ENCODE measurements around the gene ALCAM.

DNA sequence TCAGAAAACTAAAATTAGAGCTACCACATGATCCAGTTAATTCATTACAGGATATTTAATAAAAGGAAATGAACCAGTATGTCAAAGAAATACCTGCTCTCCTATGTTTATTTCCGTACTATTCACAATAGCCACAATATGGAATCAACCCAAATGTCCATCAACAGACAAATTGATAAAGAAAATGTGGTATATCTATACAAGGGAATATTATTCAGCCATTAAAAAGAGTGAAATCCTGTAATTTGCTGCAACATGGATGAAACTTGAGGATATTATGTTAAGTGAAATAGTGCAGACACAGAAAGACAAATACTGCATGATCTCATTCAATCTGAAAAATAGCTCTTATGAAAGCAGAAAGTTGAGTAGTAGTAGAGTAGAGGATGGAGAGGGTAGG is 33.7 kb upstream of the ALCAM start:
- TF ChIP-seq, protein P1, sequence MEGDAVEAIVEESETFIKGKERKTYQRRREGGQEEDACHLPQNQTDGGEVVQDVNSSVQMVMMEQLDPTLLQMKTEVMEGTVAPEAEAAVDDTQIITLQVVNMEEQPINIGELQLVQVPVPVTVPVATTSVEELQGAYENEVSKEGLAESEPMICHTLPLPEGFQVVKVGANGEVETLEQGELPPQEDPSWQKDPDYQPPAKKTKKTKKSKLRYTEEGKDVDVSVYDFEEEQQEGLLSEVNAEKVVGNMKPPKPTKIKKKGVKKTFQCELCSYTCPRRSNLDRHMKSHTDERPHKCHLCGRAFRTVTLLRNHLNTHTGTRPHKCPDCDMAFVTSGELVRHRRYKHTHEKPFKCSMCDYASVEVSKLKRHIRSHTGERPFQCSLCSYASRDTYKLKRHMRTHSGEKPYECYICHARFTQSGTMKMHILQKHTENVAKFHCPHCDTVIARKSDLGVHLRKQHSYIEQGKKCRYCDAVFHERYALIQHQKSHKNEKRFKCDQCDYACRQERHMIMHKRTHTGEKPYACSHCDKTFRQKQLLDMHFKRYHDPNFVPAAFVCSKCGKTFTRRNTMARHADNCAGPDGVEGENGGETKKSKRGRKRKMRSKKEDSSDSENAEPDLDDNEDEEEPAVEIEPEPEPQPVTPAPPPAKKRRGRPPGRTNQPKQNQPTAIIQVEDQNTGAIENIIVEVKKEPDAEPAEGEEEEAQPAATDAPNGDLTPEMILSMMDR (IDR thresholded peaks at IDR 0.05), result no peak
- no peak for TF ChIP-seq POLR2A (IDR thresholded peaks at IDR 0.05)

Measured in transverse colon (tissue), 3 donors.